Brain microvascular endothelial cell (primary cell): ENCODE data around the gene FAM186B.

Experiments used
- DNase-seq: peaks from one replicate; pipeline ENCODE4 v3.0.0-alpha.2; 2020
- H3K27ac ChIP-seq: fragments of 250-450 bp; sonication (Bioruptor Pico); 2 replicates; pipeline ENCODE4 v1.5.1; 2020; ENCODE audit warnings: mild to moderate bottlenecking, moderate library complexity
- H3K27me3 ChIP-seq: fragments of 250-450 bp; sonication (Bioruptor Pico); replicated peaks from 2 replicates; pipeline ENCODE4 v1.5.1; 2020; ENCODE audit warnings: mild to moderate bottlenecking
- H3K36me3 ChIP-seq: fragments of 250-450 bp; sonication (Bioruptor Pico); replicated peaks from 2 replicates; pipeline ENCODE4 v1.5.1; 2020; ENCODE audit warnings: mild to moderate bottlenecking
- H3K4me3 ChIP-seq: 2 replicates; pipeline ENCODE4 v1.5.1; 2011; ENCODE audit warnings: low read depth, mild to moderate bottlenecking, control low read depth, low read length, moderate library complexity
- in situ Hi-C: cut with HindIII; loops from 2 replicates; pipeline ENCODE4 v1.10.0; 2017; ENCODE audit warnings: low sequenced_read_pairs, low pct_ligation_motif_present
- TF ChIP-seq, protein P1 (sequence below): IDR thresholded peaks from 2 replicates; pipeline ENCODE4 v1.5.1; 2011; ENCODE audit warnings: low read depth, mild to moderate bottlenecking, moderate library complexity, low read length, control low read depth, inconsistent platforms; ENCODE audit errors: missing control alignments

FAM186B gene

DNA sequence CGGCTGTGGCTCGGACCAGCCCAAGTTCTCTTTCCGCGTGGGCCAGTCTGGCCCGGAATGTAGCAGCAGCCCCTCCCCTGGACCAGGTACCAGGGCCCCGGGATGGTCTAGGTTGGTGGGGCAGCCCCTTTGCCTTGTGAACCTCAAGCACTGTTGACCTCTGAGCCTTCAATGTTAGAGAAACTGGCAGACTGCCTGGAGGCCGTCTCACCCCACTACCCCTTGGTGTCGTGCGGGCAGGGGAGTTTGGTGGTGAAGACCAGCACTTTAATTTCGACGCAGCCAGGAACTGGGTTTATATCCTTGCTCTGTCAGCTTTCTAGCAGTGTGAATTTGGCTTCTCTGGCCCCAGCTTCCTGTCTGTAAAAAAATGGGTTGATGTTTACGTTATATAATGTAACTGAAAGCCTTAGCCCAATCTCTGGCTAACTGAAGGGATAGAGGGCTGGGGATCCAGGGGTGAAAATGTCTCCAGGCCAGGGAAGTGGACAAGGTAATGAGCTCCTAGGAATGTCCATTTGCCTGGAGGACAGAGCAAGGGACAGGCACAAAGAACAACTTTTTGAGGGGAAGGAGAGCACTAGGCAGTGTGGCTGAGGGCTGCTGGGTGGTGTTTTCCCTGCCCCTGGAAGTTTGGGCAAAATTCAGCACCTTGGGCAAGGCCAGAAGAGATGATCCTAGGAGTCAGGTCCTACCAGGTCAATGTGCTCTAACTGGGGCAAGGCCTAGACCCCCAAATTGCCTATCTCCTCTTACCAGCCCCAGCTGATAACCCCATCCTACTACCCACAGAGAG, 48.9 kb downstream of the FAM186B start:
- Histone ChIP-seq H3K27ac (no peak overlapping the region), H3K36me3 (peaks cover 41% of the 10 kb centered on the region), H3K27me3 (no peaks in the 10 kb centered on the region), H3K4me3 (no peak overlapping the region)
- DNase-seq: no peak
- in situ Hi-C loops: no loop called here
- TF ChIP-seq, protein P1, sequence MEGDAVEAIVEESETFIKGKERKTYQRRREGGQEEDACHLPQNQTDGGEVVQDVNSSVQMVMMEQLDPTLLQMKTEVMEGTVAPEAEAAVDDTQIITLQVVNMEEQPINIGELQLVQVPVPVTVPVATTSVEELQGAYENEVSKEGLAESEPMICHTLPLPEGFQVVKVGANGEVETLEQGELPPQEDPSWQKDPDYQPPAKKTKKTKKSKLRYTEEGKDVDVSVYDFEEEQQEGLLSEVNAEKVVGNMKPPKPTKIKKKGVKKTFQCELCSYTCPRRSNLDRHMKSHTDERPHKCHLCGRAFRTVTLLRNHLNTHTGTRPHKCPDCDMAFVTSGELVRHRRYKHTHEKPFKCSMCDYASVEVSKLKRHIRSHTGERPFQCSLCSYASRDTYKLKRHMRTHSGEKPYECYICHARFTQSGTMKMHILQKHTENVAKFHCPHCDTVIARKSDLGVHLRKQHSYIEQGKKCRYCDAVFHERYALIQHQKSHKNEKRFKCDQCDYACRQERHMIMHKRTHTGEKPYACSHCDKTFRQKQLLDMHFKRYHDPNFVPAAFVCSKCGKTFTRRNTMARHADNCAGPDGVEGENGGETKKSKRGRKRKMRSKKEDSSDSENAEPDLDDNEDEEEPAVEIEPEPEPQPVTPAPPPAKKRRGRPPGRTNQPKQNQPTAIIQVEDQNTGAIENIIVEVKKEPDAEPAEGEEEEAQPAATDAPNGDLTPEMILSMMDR: no peak

DNA sequence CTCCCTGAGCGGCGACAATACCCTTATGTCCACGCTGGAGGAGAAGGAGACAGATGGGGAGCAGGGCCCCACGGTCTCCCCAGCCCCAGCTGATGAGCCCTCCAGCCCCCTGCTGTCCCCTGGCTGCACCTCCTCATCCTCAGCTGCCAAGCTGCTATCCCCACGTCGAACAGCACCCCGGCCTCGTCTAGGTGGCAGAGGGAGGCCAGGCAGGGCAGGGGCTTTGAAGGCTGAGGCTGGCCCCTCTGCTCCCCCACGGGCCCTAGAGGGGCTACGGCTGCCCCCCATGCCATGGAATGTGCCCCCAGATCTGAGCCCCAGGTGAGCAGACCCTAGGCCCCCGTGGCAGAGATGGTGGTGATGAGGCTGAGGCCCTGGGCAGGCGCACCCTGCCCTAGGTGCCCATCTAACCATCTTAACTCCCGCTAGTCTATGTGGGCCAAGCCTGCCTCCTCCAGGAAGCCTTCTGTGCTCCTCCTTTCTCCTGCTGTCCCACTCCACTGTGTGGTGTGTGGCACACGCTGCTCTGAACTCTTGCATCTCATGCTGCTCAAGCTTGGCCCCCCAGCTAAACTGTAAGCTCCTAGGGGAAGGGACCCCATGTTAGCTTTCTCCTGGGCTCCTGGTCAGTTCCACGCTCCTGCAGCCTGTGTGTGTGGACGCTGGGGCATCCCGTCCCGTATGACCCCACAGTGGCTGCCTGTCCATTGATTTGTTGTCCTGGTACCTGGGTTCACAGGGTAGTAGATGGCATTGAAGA, 49.6 kb downstream of the FAM186B start:
- no peak for DNase-seq
- Histone ChIP-seq H3K4me3 (no peak overlapping the region), H3K27ac (no peak overlapping the region), H3K27me3 (no peaks in the 10 kb centered on the region), H3K36me3 (peaks cover 36% of the 10 kb centered on the region)
- in situ Hi-C loops: no loop called here
- TF ChIP-seq, protein P1: no peak

DNA sequence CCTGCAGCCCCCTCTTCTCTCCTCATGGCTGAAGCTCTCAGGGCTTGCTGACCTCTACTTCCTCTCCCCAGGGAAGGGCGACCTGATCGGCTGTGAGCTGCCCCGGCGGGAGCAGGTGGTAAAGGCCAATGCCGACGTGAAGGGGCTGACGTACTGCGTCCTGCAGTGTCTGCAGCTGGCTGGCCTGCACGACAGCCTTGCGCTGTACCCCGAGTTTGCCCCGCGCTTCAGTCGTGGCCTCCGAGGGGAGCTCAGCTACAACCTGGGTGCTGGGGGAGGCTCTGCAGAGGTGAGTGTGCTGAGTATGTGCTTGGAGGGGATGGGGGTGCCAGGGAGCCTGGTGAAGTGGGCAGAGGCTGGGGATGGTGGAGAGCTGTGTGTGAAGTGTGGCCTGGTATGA, 51.2 kb downstream of the FAM186B start:
- in situ Hi-C loops: no loop called here
- no peak for DNase-seq
- Histone ChIP-seq H3K27ac (no peak overlapping the region), H3K4me3 (no peak overlapping the region), H3K36me3 (peaks cover 26% of the 10 kb centered on the region), H3K27me3 (no peaks in the 10 kb centered on the region)
- TF ChIP-seq, protein P1: no peak

DNA sequence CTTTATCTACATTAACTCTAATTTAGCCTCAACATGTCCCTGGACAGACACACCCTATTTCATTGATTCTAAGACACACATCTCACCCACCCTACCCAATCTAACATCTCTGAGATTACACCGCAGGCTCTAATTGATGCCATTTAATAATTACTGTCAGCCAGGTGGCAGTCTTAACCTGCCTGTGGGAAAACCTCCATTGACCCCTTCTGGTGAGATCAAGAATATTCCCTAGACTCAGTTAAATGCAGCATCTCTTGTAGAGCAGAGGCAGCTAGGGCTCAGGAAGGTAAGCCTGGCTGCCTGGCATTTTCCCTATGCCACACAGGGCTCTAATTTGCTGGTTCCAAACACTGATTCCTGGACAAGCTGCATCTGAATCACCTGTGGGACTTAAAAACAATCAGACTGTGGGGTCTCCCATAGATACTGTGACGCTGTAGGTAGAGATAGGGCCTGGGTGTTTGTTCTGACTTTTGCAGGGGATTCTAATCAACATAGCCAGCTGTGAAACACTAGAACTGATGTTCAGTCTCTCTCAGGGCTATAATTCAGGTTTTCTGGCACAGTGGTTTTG, 51.8 kb downstream of the FAM186B start:
- H3K27me3 ChIP-seq: no peaks in the 10 kb centered on the region
- DNase-seq: no peak
- no peak overlapping the region for H3K4me3 ChIP-seq
- in situ Hi-C loops: no loop called here
- H3K36me3 ChIP-seq: peaks cover 19% of the 10 kb centered on the region
- TF ChIP-seq, protein P1: peak; percentile 64
- no peak overlapping the region for H3K27ac ChIP-seq

DNA sequence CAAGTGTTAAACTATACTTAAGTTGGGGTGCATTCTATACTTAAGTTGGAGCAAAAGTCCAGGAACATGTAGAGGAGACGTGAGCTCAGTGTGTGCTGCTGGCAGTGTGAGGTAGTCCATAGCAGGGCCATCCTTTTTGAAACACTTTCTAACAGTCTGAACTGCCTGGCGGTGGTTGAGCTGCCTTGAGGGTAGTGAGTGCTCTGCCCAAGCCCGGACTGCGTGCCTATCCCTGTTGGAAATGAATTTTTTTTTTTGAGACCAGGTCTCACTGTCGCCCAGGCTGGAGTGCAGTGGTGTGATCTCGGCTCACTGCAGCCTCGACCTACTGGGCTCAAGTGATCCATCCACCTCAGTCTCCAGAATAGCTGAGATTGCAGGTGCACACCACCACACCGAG, 52.5 kb downstream of the FAM186B start:
- Histone ChIP-seq H3K4me3 (no peak overlapping the region), H3K36me3 (peaks cover 17% of the 10 kb centered on the region), H3K27ac (no peak overlapping the region), H3K27me3 (no peaks in the 10 kb centered on the region)
- in situ Hi-C loops: no loop called here
- TF ChIP-seq, protein P1: no peak
- no peak for DNase-seq
